ENCODE measurements around the gene NEK6.

The NEK6 gene

GRCh38 chr9:124320062-124320973, 62.6 kb downstream of the NEK6 start:
- peak in 37 of 56 donors; percentile 10 to 70 (median 32) for DNase-seq

GRCh38 chr9:124321416-124321815, 63.7 kb downstream of the NEK6 start:
- DNase-seq: no peak

- DNase-seq: no peak
Observed at GRCh38 chr9:124321935-124322334, 64.2 kb downstream of the NEK6 start.

GRCh38 chr9:124322618-124323432, 65.1 kb downstream of the NEK6 start:
- no peak for DNase-seq

GRCh38 chr9:124323904-124324303, 66.2 kb downstream of the NEK6 start:
- DNase-seq: no peak

- no peak for DNase-seq
Observed at GRCh38 chr9:124325816-124326215, 68.1 kb downstream of the NEK6 start.

- DNase-seq: no peak
Observed at GRCh38 chr9:124326378-124326777, 68.6 kb downstream of the NEK6 start.

GRCh38 chr9:124327491-124327890, 69.7 kb downstream of the NEK6 start:
- no peak for DNase-seq

- DNase-seq: no peak
Observed at GRCh38 chr9:124328285-124328684, 70.5 kb downstream of the NEK6 start.

- DNase-seq: peak in 29 of 56 donors; percentile 8 to 73 (median 26)
Observed at GRCh38 chr9:124329206-124329792, 71.5 kb downstream of the NEK6 start.

GRCh38 chr9:124330011-124330697, 72.4 kb downstream of the NEK6 start:
- DNase-seq: peak in 18 of 56 donors; percentile 16 to 71 (median 42)

GRCh38 chr9:124331580-124331979, 73.8 kb downstream of the NEK6 start:
- no peak for DNase-seq

GRCh38 chr9:124332361-124333202, 74.8 kb downstream of the NEK6 start:
- no peak for DNase-seq

- no peak for DNase-seq
Observed at GRCh38 chr9:124333203-124333579, 75.4 kb downstream of the NEK6 start.

- DNase-seq: no peak
Observed at GRCh38 chr9:124334568-124335319, 77.0 kb downstream of the NEK6 start.

GRCh38 chr9:124335320-124335707, 77.6 kb downstream of the NEK6 start:
- no peak for DNase-seq

GRCh38 chr9:124337562-124337961, 79.8 kb downstream of the NEK6 start:
- no peak for DNase-seq

GRCh38 chr9:124339603-124340146, 81.9 kb downstream of the NEK6 start:
- no peak for DNase-seq

All from nucleus accumbens (tissue), 56 donors.